DOHH2 (cell line): ENCODE measurements around the gene CST6.

ENCODE experiments used
- CTCF ChIP-seq: fragments of 200-600 bp; sonication (generic); IDR thresholded peaks from one replicate; pipeline ENCODE4 v1.5.1; 2014; ENCODE audit warnings: antibody characterized with exemption, mild to moderate bottlenecking, low read depth, low read length; ENCODE audit not compliant: poor library complexity, severe bottlenecking
- EZH2phosphoT487 ChIP-seq: fragments of 200-600 bp; sonication (generic); IDR thresholded peaks from 2 replicates; pipeline ENCODE4 v1.6.1; 2017; ENCODE audit warnings: borderline replicate concordance, mild to moderate bottlenecking, antibody characterized with exemption, low read length, moderate library complexity, mixed read lengths

- TF ChIP-seq CTCF (no peak), EZH2phosphoT487 (no peak)
Observed at GRCh38 chr11:66036334-66036710, 24.5 kb downstream of the CST6 start.
